Panc1 (cell line): ENCODE data around the gene FIGLA. TPM values are rescaled to one million over a fixed set of nuclear protein-coding genes. Genes with fewer than 3 reads are reported as not detected.

ENCODE experiments used
- ATAC-seq: fragments of 200-7000 bp; cut with Tn5 transposase; 2 replicates; pipeline ENCODE4 v1.9.1; 2020; ENCODE audit warnings: mild to moderate bottlenecking, moderate library complexity
- BruUV-seq: library from RNA; stranded (reverse); fragments of 400-500 nt; replicated peaks from 2 replicates; lab custom pipeline; 2021; lab: Mats Ljungman, UMichigan
- CTCF ChIA-PET: fragments of 300-600 bp; sonication (Branson Sonifier 250); formaldehyde crosslinking; loops from one replicate; lab custom pipeline; 2022; ENCODE audit warnings: antibody characterized with exemption; lab: Charles Lee
- POLR2A ChIA-PET: fragments of 300-600 bp; sonication (Branson Sonifier 250); formaldehyde crosslinking; loops from one replicate; lab custom pipeline; 2022; ENCODE audit warnings: antibody characterized with exemption; lab: Charles Lee
- DNase-seq: peaks from one replicate; pipeline ENCODE4 v3.0.0-alpha.2; 2010; ENCODE audit warnings: low read depth, low spot score
- H3K27ac ChIP-seq: 2 replicates; pipeline ENCODE4 v1.5.1; 2011; ENCODE audit warnings: mild to moderate bottlenecking, low read length, inconsistent platforms
- H3K27me3 ChIP-seq: fragments of 200-500 bp; sonication (Bioruptor generic); 2 replicates; pipeline ENCODE4 v1.6.0; 2014; ENCODE audit warnings: low read length, inconsistent platforms; ENCODE audit not compliant: control insufficient read depth, insufficient read depth
- H3K36me3 ChIP-seq: fragments of 200-500 bp; sonication (Bioruptor generic); 2 replicates; pipeline ENCODE4 v1.5.1; 2014; ENCODE audit warnings: inconsistent platforms, mild to moderate bottlenecking, low read length, moderate library complexity; ENCODE audit not compliant: control insufficient read depth, insufficient read depth
- H3K4me1 ChIP-seq: 2 replicates; pipeline ENCODE4 v1.5.1; 2011; ENCODE audit warnings: inconsistent platforms, mild to moderate bottlenecking, low read length, moderate library complexity; ENCODE audit not compliant: control insufficient read depth, insufficient read depth
- H3K4me3 ChIP-seq, 2 experiments: 2 replicates each; pipeline ENCODE4 v1.5.1; 2011 to 2012; ENCODE audit warnings: low read depth in 2 of 2, low read length in 2 of 2, mild to moderate bottlenecking in 2 of 2, inconsistent platforms in 1 of 2, moderate library complexity in 1 of 2
- H3K9me3 ChIP-seq: fragments of 200-500 bp; sonication (Bioruptor generic); 2 replicates; pipeline ENCODE4 v1.5.1; 2014; ENCODE audit warnings: low read depth, mild to moderate bottlenecking, inconsistent platforms, low read length, moderate library complexity; ENCODE audit not compliant: control insufficient read depth, insufficient read depth
- POLR2AphosphoS5 ChIP-seq: IDR thresholded peaks from 2 replicates; pipeline ENCODE4 v1.6.1; 2012; ENCODE audit warnings: mild to moderate bottlenecking, low read depth, low read length, moderate library complexity
- SIN3A ChIP-seq: IDR thresholded peaks from 2 replicates; pipeline ENCODE4 v1.6.1; 2012; ENCODE audit warnings: low read depth, mild to moderate bottlenecking, low read length, moderate library complexity, borderline replicate concordance; ENCODE audit not compliant: insufficient read depth
- TCF7L2 ChIP-seq: IDR thresholded peaks from 2 replicates; pipeline ENCODE4 v1.6.1; 2011; ENCODE audit warnings: mild to moderate bottlenecking, low read depth, low read length, inconsistent platforms
- in situ Hi-C: cut with HindIII; loops from 2 replicates; pipeline ENCODE4 v1.10.0; 2016; ENCODE audit warnings: low sequenced_read_pairs, low pct_unique_long_range_greater_than_20kb
- intact Hi-C: fragments of 100-400 bp; cut with micrococcal nuclease; formaldehyde crosslinking; loops from one replicate; pipeline ENCODE4 v1.10.0; 2022; ENCODE audit not compliant: unreplicated experiment
- total RNA-seq: library from RNA; stranded (reverse); gene quantifications from one replicate; pipeline ENCODE4 v1.2.1, GENCODE V29; 2021; ENCODE audit not compliant: unreplicated experiment
- TF ChIP-seq, protein P1 (sequence below), 2 experiments: IDR thresholded peaks; 2 replicates each; pipeline ENCODE4 v1.6.1; 2011 to 2012; ENCODE audit warnings: low read depth in 2 of 2, control low read depth in 1 of 2, low read length in 1 of 2, mild to moderate bottlenecking in 1 of 2, moderate library complexity in 1 of 2; ENCODE audit not compliant: insufficient read depth in 1 of 2
- TF ChIP-seq, protein P2 (sequence below): fragments of 450-650 bp; IDR thresholded peaks from 2 replicates; pipeline ENCODE4 v1.5.1; 2017; ENCODE audit warnings: mild to moderate bottlenecking

FIGLA gene
- total RNA-seq, 1 experiment from 2014 or later = not detected

DNA sequence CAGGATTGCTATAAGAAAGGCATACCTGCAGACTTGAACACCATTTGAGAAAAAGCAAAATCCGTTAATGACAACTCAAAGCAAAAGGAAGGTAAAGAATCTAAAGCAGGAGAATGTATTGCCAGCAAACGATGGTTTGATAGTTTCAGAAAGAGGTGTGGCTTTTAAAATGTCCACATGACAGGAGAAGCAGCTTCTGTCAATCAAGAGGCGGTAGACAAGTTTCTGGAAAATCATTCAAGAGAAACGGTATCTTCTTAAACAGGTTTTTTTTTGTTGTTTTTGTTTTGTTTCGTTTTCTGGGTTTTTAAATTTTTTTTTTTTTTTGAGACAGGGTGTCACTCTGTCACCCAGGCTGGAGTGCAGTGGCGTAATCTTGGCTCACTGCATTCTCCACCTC is 16.2 kb upstream of the FIGLA start:
- in situ Hi-C loops = no loop called here
- POLR2A ChIA-PET = no interaction called here

DNA sequence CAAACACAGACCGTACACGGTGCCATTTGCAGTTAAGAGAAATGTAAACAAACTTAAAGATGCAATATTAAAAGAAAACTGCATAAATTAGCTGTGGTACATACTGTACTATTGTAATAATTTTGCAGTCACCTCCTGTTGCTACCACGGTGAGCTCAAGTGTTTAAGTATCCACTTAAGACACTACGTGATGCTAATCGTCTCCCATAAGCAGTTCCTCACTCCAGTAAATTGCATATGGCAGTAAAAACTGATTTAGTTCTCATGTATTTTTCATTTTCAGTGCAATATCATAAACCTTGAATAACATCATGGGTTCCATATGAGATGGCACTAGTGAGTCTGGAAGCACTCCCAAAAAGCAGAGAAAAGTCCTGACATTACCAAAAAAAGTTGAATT is 15.6 kb upstream of the FIGLA start:
- ChIA-PET CTCF (no interaction called here), POLR2A (no interaction called here)
- Histone ChIP-seq H3K27ac (no peak overlapping the region), H3K36me3 (no peaks in the 10 kb centered on the region), H3K27me3 (peaks cover 11% of the 10 kb centered on the region; the same call in 1 of the 2 replicates), H3K9me3 (no peaks in the 10 kb centered on the region), H3K4me3 (no peak overlapping the region), H3K4me1 (no peaks in the 10 kb centered on the region)
- in situ Hi-C loops (no loop called here), intact Hi-C loops (no loop called here)
- no peak for DNase-seq
- BruUV-seq = no TSS peak
- TF ChIP-seq, protein P1, sequence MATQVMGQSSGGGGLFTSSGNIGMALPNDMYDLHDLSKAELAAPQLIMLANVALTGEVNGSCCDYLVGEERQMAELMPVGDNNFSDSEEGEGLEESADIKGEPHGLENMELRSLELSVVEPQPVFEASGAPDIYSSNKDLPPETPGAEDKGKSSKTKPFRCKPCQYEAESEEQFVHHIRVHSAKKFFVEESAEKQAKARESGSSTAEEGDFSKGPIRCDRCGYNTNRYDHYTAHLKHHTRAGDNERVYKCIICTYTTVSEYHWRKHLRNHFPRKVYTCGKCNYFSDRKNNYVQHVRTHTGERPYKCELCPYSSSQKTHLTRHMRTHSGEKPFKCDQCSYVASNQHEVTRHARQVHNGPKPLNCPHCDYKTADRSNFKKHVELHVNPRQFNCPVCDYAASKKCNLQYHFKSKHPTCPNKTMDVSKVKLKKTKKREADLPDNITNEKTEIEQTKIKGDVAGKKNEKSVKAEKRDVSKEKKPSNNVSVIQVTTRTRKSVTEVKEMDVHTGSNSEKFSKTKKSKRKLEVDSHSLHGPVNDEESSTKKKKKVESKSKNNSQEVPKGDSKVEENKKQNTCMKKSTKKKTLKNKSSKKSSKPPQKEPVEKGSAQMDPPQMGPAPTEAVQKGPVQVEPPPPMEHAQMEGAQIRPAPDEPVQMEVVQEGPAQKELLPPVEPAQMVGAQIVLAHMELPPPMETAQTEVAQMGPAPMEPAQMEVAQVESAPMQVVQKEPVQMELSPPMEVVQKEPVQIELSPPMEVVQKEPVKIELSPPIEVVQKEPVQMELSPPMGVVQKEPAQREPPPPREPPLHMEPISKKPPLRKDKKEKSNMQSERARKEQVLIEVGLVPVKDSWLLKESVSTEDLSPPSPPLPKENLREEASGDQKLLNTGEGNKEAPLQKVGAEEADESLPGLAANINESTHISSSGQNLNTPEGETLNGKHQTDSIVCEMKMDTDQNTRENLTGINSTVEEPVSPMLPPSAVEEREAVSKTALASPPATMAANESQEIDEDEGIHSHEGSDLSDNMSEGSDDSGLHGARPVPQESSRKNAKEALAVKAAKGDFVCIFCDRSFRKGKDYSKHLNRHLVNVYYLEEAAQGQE (IDR thresholded peaks at IDR 0.05; ENCODE audit: insufficient read depth in 1 of 2, low read depth in 2 of 2, low read length in 1 of 2) = no peak
- TF ChIP-seq TCF7L2 (no peak), SIN3A (no peak), POLR2AphosphoS5 (no peak)
- TF ChIP-seq, protein P2, sequence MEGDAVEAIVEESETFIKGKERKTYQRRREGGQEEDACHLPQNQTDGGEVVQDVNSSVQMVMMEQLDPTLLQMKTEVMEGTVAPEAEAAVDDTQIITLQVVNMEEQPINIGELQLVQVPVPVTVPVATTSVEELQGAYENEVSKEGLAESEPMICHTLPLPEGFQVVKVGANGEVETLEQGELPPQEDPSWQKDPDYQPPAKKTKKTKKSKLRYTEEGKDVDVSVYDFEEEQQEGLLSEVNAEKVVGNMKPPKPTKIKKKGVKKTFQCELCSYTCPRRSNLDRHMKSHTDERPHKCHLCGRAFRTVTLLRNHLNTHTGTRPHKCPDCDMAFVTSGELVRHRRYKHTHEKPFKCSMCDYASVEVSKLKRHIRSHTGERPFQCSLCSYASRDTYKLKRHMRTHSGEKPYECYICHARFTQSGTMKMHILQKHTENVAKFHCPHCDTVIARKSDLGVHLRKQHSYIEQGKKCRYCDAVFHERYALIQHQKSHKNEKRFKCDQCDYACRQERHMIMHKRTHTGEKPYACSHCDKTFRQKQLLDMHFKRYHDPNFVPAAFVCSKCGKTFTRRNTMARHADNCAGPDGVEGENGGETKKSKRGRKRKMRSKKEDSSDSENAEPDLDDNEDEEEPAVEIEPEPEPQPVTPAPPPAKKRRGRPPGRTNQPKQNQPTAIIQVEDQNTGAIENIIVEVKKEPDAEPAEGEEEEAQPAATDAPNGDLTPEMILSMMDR = no peak
- no peak for ATAC-seq

More for the DNA sequence above, 16.2 kb upstream of the FIGLA start:
- CTCF ChIA-PET = no interaction called here
- Histone ChIP-seq H3K36me3 (no peaks in the 10 kb centered on the region), H3K4me1 (no peaks in the 10 kb centered on the region), H3K27ac (no peak overlapping the region), H3K9me3 (no peaks in the 10 kb centered on the region), H3K4me3 (no peak overlapping the region), H3K27me3 (peaks cover 9% of the 10 kb centered on the region; the same call in 1 of the 2 replicates)
- intact Hi-C loops = no loop called here
- no peak for DNase-seq
- no TSS peak for BruUV-seq
- TF ChIP-seq SIN3A (no peak), TCF7L2 (no peak), POLR2AphosphoS5 (no peak)
- TF ChIP-seq, protein P1 (IDR thresholded peaks at IDR 0.05; ENCODE audit: insufficient read depth in 1 of 2, low read depth in 2 of 2, low read length in 1 of 2) = no peak
- TF ChIP-seq, protein P2 = no peak
- ATAC-seq = no peak
